Gastrocnemius medialis (tissue), 4 donors: ENCODE results near the gene STPG3.

Experiments
- CTCF ChIP-seq, 5 experiments: fragments of 450-650 bp in 3 of 5; fragments of 200-600 bp in 2 of 5; sonication (generic) in 2 of 5; IDR thresholded peaks in 4 of 5; conservative IDR thresholded peaks in 1 of 5; 1 replicate in 4 of 5; 2 replicates in 1 of 5; pipeline ENCODE4 v1.5.1; 2016 to 2019; ENCODE audit warnings: antibody characterized with exemption in 5 of 5, mild to moderate bottlenecking in 3 of 5, moderate library complexity in 3 of 5
- POLR2A ChIP-seq, 2 donors: fragments of 450-650 bp; IDR thresholded peaks; one replicate each; pipeline ENCODE4 v1.6.1; 2017; ENCODE audit warnings: antibody characterized with exemption in 2 of 2, mild to moderate bottlenecking in 2 of 2, moderate library complexity in 2 of 2

DNA sequence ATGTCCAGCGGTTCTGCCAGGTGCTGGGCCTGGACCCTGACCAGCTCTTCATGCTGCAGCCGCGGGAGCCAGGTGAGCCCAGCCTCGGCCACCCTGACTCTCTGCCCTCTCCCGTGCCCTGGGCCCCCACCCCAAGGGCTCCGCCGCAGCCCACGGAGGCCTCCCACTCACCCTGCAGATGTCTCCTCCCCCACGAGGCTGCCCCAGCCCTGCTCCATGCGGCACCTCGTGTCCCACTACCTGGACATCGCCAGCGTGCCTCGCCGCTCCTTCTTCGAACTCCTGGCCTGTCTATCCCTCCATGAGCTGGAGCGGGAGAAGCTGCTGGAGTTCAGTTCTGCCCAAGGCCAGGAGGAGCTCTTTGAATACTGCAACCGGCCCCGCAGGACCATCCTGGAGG is 36.5 kb upstream of the STPG3 start:
- TF ChIP-seq CTCF (IDR thresholded peaks at IDR 0.05 in 4 of 5, conservative IDR thresholded peaks at IDR 0.05 in 1 of 5) (no peak), POLR2A (IDR thresholded peaks at IDR 0.05) (no peak)
